H1 (cell line): Measurements from ENCODE around the gene RTN4RL1.

ENCODE experiments used
- CHD1 ChIP-seq: IDR thresholded peaks from 2 replicates; pipeline ENCODE4 v1.6.1; 2012; ENCODE audit warnings: low read depth, low read length, improper control_type of control experiment
- CTCF ChIP-seq, 3 experiments: IDR thresholded peaks; 1 replicate in 2 of 3; 2 replicates in 1 of 3; pipeline versions ENCODE4 v1.5.1 to v1.6.1; 2011; ENCODE audit warnings: low read length in 3 of 3, mild to moderate bottlenecking in 3 of 3, inconsistent platforms in 2 of 3, low read depth in 1 of 3, moderate library complexity in 1 of 3; ENCODE audit not compliant: insufficient read depth in 1 of 3; ENCODE audit errors: control extremely low read depth in 1 of 3
- EZH2 ChIP-seq: fragments of 200-600 bp; sonication (generic); IDR thresholded peaks from 2 replicates; pipeline ENCODE4 v1.7.1; 2012; ENCODE audit warnings: low read depth, mild to moderate bottlenecking, moderate library complexity, low read length, inconsistent platforms; ENCODE audit not compliant: severe bottlenecking
- GABPA ChIP-seq: IDR thresholded peaks from 2 replicates; pipeline ENCODE4 v1.6.1; 2011; ENCODE audit warnings: mild to moderate bottlenecking, low read length, moderate library complexity, borderline replicate concordance; ENCODE audit not compliant: insufficient read depth
- KDM1A ChIP-seq: fragments of 200-600, 300-600 bp; sonication (generic); IDR thresholded peaks from 2 replicates; pipeline ENCODE4 v1.7.1; 2016; ENCODE audit warnings: mild to moderate bottlenecking, low read length, borderline replicate concordance
- POLR2A ChIP-seq, 2 experiments: IDR thresholded peaks; 1 replicate in 1 of 2; 2 replicates in 1 of 2; pipeline ENCODE4 v1.6.1; 2011; ENCODE audit warnings: low read depth in 2 of 2, low read length in 2 of 2, mild to moderate bottlenecking in 2 of 2; ENCODE audit errors: control extremely low read depth in 1 of 2
- POLR2AphosphoS5 ChIP-seq: IDR thresholded peaks from 2 replicates; pipeline ENCODE4 v1.6.1; 2011; ENCODE audit warnings: low read depth, low read length
- RFX5 ChIP-seq: IDR thresholded peaks from 2 replicates; pipeline ENCODE4 v1.6.1; 2011; ENCODE audit warnings: low read depth, low read length, improper control_type of control experiment, borderline replicate concordance
- SP1 ChIP-seq: IDR thresholded peaks from 2 replicates; pipeline ENCODE4 v1.6.1; 2011; ENCODE audit warnings: low read depth, low read length
- ZNF274 ChIP-seq: IDR thresholded peaks from 2 replicates; pipeline ENCODE4 v1.7.0; 2012; ENCODE audit warnings: low read length, borderline replicate concordance; ENCODE audit errors: extremely low read depth
- TF ChIP-seq, protein P1 (sequence below): IDR thresholded peaks from 2 replicates; pipeline ENCODE4 v1.6.1; 2012; ENCODE audit warnings: low read length, inconsistent platforms

DNA sequence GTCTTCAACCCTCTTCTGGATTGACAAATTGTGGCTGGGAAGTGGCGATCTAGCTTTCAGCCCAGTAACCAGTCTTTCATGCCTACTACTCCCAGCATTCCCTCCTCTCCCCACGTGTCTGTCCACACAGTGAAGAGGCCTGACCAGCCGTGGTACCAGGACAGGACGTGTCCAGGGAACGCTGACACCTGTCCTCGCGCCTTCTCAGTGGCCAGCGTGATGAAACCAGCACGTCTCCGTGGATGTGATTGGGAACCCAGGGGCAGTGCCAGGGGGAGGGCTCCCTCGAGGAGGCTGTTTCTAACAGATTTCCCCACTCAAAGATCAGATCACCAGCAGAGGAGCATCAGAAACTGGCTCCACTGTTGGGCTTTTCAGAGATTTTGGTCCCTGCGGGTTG lies 126.3 kb downstream of the RTN4RL1 start:
- no peak for TF ChIP-seq CHD1
- no peak for TF ChIP-seq CTCF (IDR thresholded peaks at IDR 0.05; ENCODE audit: control extremely low read depth in 1 of 3, insufficient read depth in 1 of 3, low read depth in 1 of 3, low read length in 3 of 3)
- TF ChIP-seq, protein P1, sequence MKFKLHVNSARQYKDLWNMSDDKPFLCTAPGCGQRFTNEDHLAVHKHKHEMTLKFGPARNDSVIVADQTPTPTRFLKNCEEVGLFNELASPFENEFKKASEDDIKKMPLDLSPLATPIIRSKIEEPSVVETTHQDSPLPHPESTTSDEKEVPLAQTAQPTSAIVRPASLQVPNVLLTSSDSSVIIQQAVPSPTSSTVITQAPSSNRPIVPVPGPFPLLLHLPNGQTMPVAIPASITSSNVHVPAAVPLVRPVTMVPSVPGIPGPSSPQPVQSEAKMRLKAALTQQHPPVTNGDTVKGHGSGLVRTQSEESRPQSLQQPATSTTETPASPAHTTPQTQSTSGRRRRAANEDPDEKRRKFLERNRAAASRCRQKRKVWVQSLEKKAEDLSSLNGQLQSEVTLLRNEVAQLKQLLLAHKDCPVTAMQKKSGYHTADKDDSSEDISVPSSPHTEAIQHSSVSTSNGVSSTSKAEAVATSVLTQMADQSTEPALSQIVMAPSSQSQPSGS: no peak
- no peak for TF ChIP-seq POLR2A (IDR thresholded peaks at IDR 0.05; ENCODE audit: control extremely low read depth in 1 of 2, low read depth in 2 of 2, low read length in 2 of 2)
- TF ChIP-seq ZNF274: no peak
- no peak for TF ChIP-seq RFX5
- TF ChIP-seq KDM1A: no peak
- no peak for TF ChIP-seq EZH2
- no peak for TF ChIP-seq POLR2AphosphoS5
- no peak for TF ChIP-seq SP1
- TF ChIP-seq GABPA: no peak
